ENCODE results near the gene RGL2. TPM values are rescaled to one million over a fixed set of nuclear protein-coding genes. Genes with fewer than 3 reads are reported as not detected.

RGL2 gene
- total RNA-seq, 2 experiments from 2014 or later, result 27.2 to 67.6 TPM

DNA sequence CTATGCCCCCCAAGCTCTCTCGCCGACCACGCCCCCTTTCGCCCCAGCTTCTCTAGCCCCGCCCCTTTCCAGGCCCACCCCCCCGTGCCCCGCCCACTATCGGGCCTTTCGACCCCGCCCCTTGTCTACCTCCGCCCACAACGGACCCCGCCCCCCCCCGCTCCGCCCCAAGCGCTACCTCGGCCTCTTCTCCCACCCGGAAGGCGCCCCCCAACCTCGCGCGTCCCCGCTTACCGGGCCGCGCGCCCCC lies 18.6 kb upstream of the RGL2 start:
- peaks cover 55% of the 10 kb centered on the region for H3K4me1 ChIP-seq (ENCODE audit: insufficient read depth, low read length, poor library complexity, severe bottlenecking)
- peak overlapping the region; percentile 73 for H3K4me3 ChIP-seq (ENCODE audit: low read depth, low read length, poor library complexity, severe bottlenecking)
- intact Hi-C loops (cut with micrococcal nuclease; ENCODE audit: unreplicated experiment), result no loop called here
- peaks cover 52% of the 10 kb centered on the region for H3K79me2 ChIP-seq (ENCODE audit: insufficient read depth, low read depth, low read length)
- ChIA-PET CTCF (ENCODE audit: unreplicated experiment) (interaction anchor here (0.6 to 1.3 kb wide), 3 partner anchors 27 to 102 kb away, joined by 3 to 6 read pairs (median 4); partner anchors contain the start of gene SYNGAP1), POLR2A (interaction anchor here (0.5 to 3.5 kb wide), 15 partner anchors 10 to 1599 kb away, joined by 3 to 20 read pairs (median 4); partner anchors contain the start of genes B3GALT4, RPS18 and VPS52)
- no TSS peak for BruUV-seq (replicated peaks)
- peaks cover 47% of the 10 kb centered on the region for H3K36me3 ChIP-seq (ENCODE audit: insufficient read depth, low read length)
- H3K9me3 ChIP-seq (ENCODE audit: low read length), result no peaks in the 10 kb centered on the region
- no peak overlapping the region for H2AFZ ChIP-seq (ENCODE audit: low read length)
- H4K20me1 ChIP-seq (ENCODE audit: insufficient read depth, low read length), result no peaks in the 10 kb centered on the region
- no peaks in the 10 kb centered on the region for H3K9me2 ChIP-seq (ENCODE audit: insufficient read depth, low read length)
- peak overlapping the region; percentile 79 for H3K27ac ChIP-seq (ENCODE audit: low read depth, low read length, poor library complexity, severe bottlenecking)
- peak overlapping the region; percentile 63 for H3K4me2 ChIP-seq (ENCODE audit: low read length)
- TF ChIP-seq, protein P1, sequence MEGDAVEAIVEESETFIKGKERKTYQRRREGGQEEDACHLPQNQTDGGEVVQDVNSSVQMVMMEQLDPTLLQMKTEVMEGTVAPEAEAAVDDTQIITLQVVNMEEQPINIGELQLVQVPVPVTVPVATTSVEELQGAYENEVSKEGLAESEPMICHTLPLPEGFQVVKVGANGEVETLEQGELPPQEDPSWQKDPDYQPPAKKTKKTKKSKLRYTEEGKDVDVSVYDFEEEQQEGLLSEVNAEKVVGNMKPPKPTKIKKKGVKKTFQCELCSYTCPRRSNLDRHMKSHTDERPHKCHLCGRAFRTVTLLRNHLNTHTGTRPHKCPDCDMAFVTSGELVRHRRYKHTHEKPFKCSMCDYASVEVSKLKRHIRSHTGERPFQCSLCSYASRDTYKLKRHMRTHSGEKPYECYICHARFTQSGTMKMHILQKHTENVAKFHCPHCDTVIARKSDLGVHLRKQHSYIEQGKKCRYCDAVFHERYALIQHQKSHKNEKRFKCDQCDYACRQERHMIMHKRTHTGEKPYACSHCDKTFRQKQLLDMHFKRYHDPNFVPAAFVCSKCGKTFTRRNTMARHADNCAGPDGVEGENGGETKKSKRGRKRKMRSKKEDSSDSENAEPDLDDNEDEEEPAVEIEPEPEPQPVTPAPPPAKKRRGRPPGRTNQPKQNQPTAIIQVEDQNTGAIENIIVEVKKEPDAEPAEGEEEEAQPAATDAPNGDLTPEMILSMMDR (conservative IDR thresholded peaks at IDR 0.05; ENCODE audit: low read length), result no peak
- no peak for TF ChIP-seq EZH2phosphoT487 (IDR thresholded peaks at IDR 0.05; ENCODE audit: borderline replicate concordance, low read depth, low read length)
- no peak for DNase-seq (ENCODE audit: low spot score)

DNA sequence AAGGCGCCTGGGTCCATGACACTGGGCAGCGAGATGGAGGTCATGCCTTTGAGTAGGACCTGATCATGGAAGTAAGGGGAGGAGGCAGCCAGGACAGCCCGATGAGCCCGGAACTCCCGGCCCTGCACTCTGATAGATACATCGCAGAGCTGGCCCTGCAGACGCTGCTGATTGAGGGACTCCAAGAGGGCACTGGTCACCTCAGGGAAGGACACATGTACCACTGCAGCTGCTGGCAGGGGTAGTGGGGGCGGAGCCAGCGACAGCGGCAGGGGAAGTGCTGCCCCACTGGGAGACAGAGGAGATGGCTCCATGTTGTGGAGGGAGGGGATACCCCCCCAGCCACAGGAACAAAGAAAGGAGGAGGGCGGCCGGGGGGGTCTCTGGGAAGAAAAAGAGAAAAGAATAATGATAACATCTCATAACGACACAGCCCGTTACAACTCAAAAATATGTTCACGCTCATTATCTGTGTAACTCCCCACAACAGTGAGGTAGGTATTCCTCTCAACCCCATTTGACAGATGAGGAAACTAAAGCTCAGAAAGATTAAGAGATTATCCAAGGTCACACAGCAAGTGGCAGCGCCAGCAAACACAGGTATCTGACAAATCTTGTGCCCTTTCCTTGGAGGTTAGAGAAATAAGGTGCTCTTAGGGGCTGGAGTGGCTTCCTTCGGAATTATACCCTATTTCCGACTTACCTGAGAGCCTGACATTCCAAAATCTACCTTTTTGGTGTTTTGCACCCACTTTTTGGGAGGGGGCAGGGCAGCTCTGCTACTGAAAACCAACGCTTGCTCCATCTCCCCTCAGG lies 18.1 kb upstream of the RGL2 start:
- Histone ChIP-seq H3K9me3 (ENCODE audit: low read length) (no peaks in the 10 kb centered on the region), H3K4me3 (ENCODE audit: low read depth, low read length, poor library complexity, severe bottlenecking) (peak overlapping the region; percentile 73), H3K27ac (ENCODE audit: low read depth, low read length, poor library complexity, severe bottlenecking) (no peak overlapping the region), H4K20me1 (ENCODE audit: insufficient read depth, low read length) (peaks cover 5% of the 10 kb centered on the region; the same call in 1 of the 2 replicates), H3K4me1 (ENCODE audit: insufficient read depth, low read length, poor library complexity, severe bottlenecking) (peaks cover 59% of the 10 kb centered on the region), H3K4me2 (ENCODE audit: low read length) (peak overlapping the region; percentile 63), H3K79me2 (ENCODE audit: insufficient read depth, low read depth, low read length) (peaks cover 52% of the 10 kb centered on the region), H3K36me3 (ENCODE audit: insufficient read depth, low read length) (peaks cover 50% of the 10 kb centered on the region), H2AFZ (ENCODE audit: low read length) (no peak overlapping the region), H3K9me2 (ENCODE audit: insufficient read depth, low read length) (no peaks in the 10 kb centered on the region)
- CTCF ChIA-PET (ENCODE audit: unreplicated experiment), result no interaction called here
- intact Hi-C loops (cut with micrococcal nuclease; ENCODE audit: unreplicated experiment), result no loop called here
- no peak for DNase-seq (ENCODE audit: low spot score)
- TF ChIP-seq, protein P1 (conservative IDR thresholded peaks at IDR 0.05; ENCODE audit: low read length), result no peak
- TF ChIP-seq EZH2phosphoT487 (IDR thresholded peaks at IDR 0.05; ENCODE audit: borderline replicate concordance, low read depth, low read length), result no peak
- BruUV-seq (replicated peaks), result no TSS peak
- POLR2A ChIA-PET, result interaction anchor here (1.0 to 3.5 kb wide), 6 partner anchors 9 to 345 kb away, joined by 4 to 20 read pairs (median 6); partner anchors contain the start of gene B3GALT4

All from OCI-LY7 (cell line).